ENCODE results near the gene ST7.

GRCh38 chr7:117137868-117138267 is 184.6 kb downstream of the ST7 start:
- TF ChIP-seq, protein P1, sequence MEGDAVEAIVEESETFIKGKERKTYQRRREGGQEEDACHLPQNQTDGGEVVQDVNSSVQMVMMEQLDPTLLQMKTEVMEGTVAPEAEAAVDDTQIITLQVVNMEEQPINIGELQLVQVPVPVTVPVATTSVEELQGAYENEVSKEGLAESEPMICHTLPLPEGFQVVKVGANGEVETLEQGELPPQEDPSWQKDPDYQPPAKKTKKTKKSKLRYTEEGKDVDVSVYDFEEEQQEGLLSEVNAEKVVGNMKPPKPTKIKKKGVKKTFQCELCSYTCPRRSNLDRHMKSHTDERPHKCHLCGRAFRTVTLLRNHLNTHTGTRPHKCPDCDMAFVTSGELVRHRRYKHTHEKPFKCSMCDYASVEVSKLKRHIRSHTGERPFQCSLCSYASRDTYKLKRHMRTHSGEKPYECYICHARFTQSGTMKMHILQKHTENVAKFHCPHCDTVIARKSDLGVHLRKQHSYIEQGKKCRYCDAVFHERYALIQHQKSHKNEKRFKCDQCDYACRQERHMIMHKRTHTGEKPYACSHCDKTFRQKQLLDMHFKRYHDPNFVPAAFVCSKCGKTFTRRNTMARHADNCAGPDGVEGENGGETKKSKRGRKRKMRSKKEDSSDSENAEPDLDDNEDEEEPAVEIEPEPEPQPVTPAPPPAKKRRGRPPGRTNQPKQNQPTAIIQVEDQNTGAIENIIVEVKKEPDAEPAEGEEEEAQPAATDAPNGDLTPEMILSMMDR (conservative IDR thresholded peaks at IDR 0.05 in 1 of 2, IDR thresholded peaks at IDR 0.05 in 1 of 2; ENCODE audit: extremely low read depth in 1 of 2, insufficient read depth in 1 of 2, low read depth in 1 of 2, low read length in 2 of 2): no peak
- TF ChIP-seq EZH2 (IDR thresholded peaks at IDR 0.05; ENCODE audit: borderline replicate concordance, low read length): no peak

Measured in mammary epithelial cell (primary cell).